Neural progenitor cell (in vitro differentiated cells): ENCODE data around the gene CHI3L1.

Source experiments
- CTCF ChIP-seq: fragments of 200-600 bp; sonication (generic); IDR thresholded peaks from 2 replicates; pipeline ENCODE4 v1.5.1; 2017; ENCODE audit warnings: antibody characterized with exemption, mild to moderate bottlenecking
- EZH2 ChIP-seq: fragments of 200-600 bp; sonication (generic); IDR thresholded peaks from 2 replicates; pipeline ENCODE4 v1.6.1; 2017; ENCODE audit warnings: antibody characterized with exemption, mild to moderate bottlenecking, moderate library complexity
- EZH2phosphoT487 ChIP-seq: fragments of 200-600 bp; sonication (generic); IDR thresholded peaks from 2 replicates; pipeline ENCODE4 v1.6.1; 2017; ENCODE audit warnings: antibody characterized with exemption

- TF ChIP-seq CTCF = no peak
- no peak for TF ChIP-seq EZH2phosphoT487
- TF ChIP-seq EZH2 = no peak
Observed at GRCh38 chr1:203225071-203225470, 38.6 kb upstream of the CHI3L1 start.
